HepG2 (cell line): ENCODE measurements around the gene RNASE11.

ENCODE experiments used
- CTCF ChIP-seq: sonication (generic); formaldehyde crosslinking; IDR thresholded peaks from 2 replicates; pipeline ENCODE4 v1.5.0; 2020; ENCODE audit warnings: mild to moderate bottlenecking, missing genetic modification reagents, moderate library complexity
- GTF2F1 ChIP-seq: fragments of 150-350 bp; IDR thresholded peaks from 2 replicates; pipeline ENCODE4 v1.6.1; 2014; ENCODE audit warnings: low read length
- MNT ChIP-seq: fragments of 450-650 bp; IDR thresholded peaks from 2 replicates; pipeline ENCODE4 v1.6.1; 2016
- MXI1 ChIP-seq: IDR thresholded peaks from 3 replicates; pipeline ENCODE4 v1.6.1; 2012; ENCODE audit warnings: low read depth, low read length, inconsistent platforms, borderline replicate concordance
- POLR2A ChIP-seq, 2 experiments: IDR thresholded peaks; 2 replicates each; pipeline ENCODE4 v1.6.1; 2011; ENCODE audit warnings: low read depth in 2 of 2, low read length in 2 of 2, mild to moderate bottlenecking in 1 of 2, moderate library complexity in 1 of 2; ENCODE audit not compliant: insufficient read depth in 1 of 2
- ZSCAN30 ChIP-seq: sonication (generic); formaldehyde crosslinking; IDR thresholded peaks from 2 replicates; pipeline ENCODE4 v1.5.0; 2020; ENCODE audit warnings: mild to moderate bottlenecking, missing genetic modification reagents

GRCh38 chr14:20546877-20547276, 40.9 kb downstream of the RNASE11 start:
- no peak for TF ChIP-seq CTCF (CRISPR knock-in tag)
- no peak for TF ChIP-seq GTF2F1
- TF ChIP-seq MNT = no peak
- no peak for TF ChIP-seq MXI1
- TF ChIP-seq POLR2A (IDR thresholded peaks at IDR 0.05; ENCODE audit: insufficient read depth in 1 of 2, low read depth in 2 of 2, low read length in 2 of 2) = no peak
- TF ChIP-seq ZSCAN30 (CRISPR knock-in tag) = no peak
